ENCODE data around the gene HPD.
"Not testable (repeated sequence)": the region's sequence is repeated elsewhere in the genome, so short reads cannot be mapped to it uniquely, and the experiment has no call there.

HPD gene

GRCh38 chr12:121858662-121859572 is at the start of gene HPD:
TSS of gene HPD (minus strand) at chr12:121858859. CDS start at chr12:121858823, 36 bp downstream.
- DNase-seq: no peak

GRCh38 chr12:121905746-121906145 is 47.1 kb upstream of the HPD start:
- DNase-seq: no peak

- DNase-seq: no peak
Observed at GRCh38 chr12:121903202-121903601, 44.5 kb upstream of the HPD start.

GRCh38 chr12:121899590-121899989 is 40.9 kb upstream of the HPD start:
- no peak for DNase-seq

- no peak for DNase-seq
Observed at GRCh38 chr12:121898287-121898686, 39.6 kb upstream of the HPD start.

- DNase-seq: no peak
Observed at GRCh38 chr12:121894633-121895032, 36.0 kb upstream of the HPD start.

GRCh38 chr12:121893961-121894460 is 35.4 kb upstream of the HPD start:
- no peak for DNase-seq

- DNase-seq: no peak
Observed at GRCh38 chr12:121892673-121893561, 34.3 kb upstream of the HPD start.

- not testable (repeated sequence) for DNase-seq
Observed at GRCh38 chr12:121889661-121890060, 31.0 kb upstream of the HPD start.

- no peak for DNase-seq
Observed at GRCh38 chr12:121889274-121889624, 30.6 kb upstream of the HPD start.

GRCh38 chr12:121888478-121889273 is 30.0 kb upstream of the HPD start, which contains the start of gene PSMD9:
TSS of gene PSMD9 (plus strand) at chr12:121888790. CDS start at chr12:121888857, 67 bp downstream.
- peak; percentile 99 for DNase-seq

- no peak for DNase-seq
Observed at GRCh38 chr12:121888083-121888477, 29.4 kb upstream of the HPD start.

- DNase-seq: not testable (repeated sequence)
Observed at GRCh38 chr12:121885129-121885528, 26.5 kb upstream of the HPD start.

GRCh38 chr12:121883315-121883660 is 24.6 kb upstream of the HPD start:
- DNase-seq: no peak

- DNase-seq: not testable (repeated sequence)
Observed at GRCh38 chr12:121876080-121876447, 17.4 kb upstream of the HPD start.

GRCh38 chr12:121875582-121875981 is 16.9 kb upstream of the HPD start:
- no peak for DNase-seq

GRCh38 chr12:121874071-121874470 is 15.4 kb upstream of the HPD start:
- DNase-seq: no peak

GRCh38 chr12:121873216-121873569 is 14.5 kb upstream of the HPD start:
- DNase-seq: no peak

GRCh38 chr12:121872546-121873215 is 14.0 kb upstream of the HPD start:
- no peak for DNase-seq

- no peak for DNase-seq
Observed at GRCh38 chr12:121871467-121871866, 12.8 kb upstream of the HPD start.

- DNase-seq: not testable (repeated sequence)
Observed at GRCh38 chr12:121869229-121869628, 10.6 kb upstream of the HPD start.

- DNase-seq: no peak
Observed at GRCh38 chr12:121866331-121866730, 7.7 kb upstream of the HPD start.
